Vagina (tissue), 2 donors: ENCODE measurements around the gene AKAP10. TPM values are rescaled to one million over a fixed set of nuclear protein-coding genes. Genes with fewer than 3 reads are reported as not detected.

Experiments
- DNase-seq, 2 donors: peaks; one replicate each; pipeline ENCODE4 v3.0.0-alpha.2; 2017; ENCODE audit errors: extremely low spot score in 2 of 2
- H3K27ac ChIP-seq: fragments of 200-600 bp; sonication (generic); one replicate; pipeline ENCODE4 v1.5.1; 2019
- H3K27me3 ChIP-seq: fragments of 200-600 bp; sonication (generic); one replicate; pipeline ENCODE4 v1.5.1; 2019
- H3K36me3 ChIP-seq, 2 donors: fragments of 200-600 bp; sonication (generic); one replicate each; pipeline ENCODE4 v1.5.1; 2017 to 2019
- H3K4me1 ChIP-seq: fragments of 200-600 bp; sonication (generic); one replicate; pipeline ENCODE4 v1.5.1; 2019
- H3K4me3 ChIP-seq, 2 donors: fragments of 200-600 bp; sonication (generic); 1 replicate in 1 of 2; 2 replicates in 1 of 2; pipeline ENCODE4 v1.5.1; 2016 to 2019
- H3K9me3 ChIP-seq: fragments of 200-600 bp; sonication (generic); one replicate; pipeline ENCODE4 v1.5.1; 2019
- CTCF ChIP-seq, 3 experiments: fragments of 450-650 bp in 2 of 3; fragments of 200-600 bp in 1 of 3; sonication (generic) in 1 of 3; IDR thresholded peaks; one replicate each; pipeline ENCODE4 v1.5.1; 2017 to 2019; ENCODE audit warnings: antibody characterized with exemption in 3 of 3, mild to moderate bottlenecking in 2 of 3, moderate library complexity in 2 of 3
- POLR2A ChIP-seq, 2 donors: fragments of 450-650 bp; IDR thresholded peaks; one replicate each; pipeline ENCODE4 v1.6.1; 2017; ENCODE audit warnings: antibody characterized with exemption in 2 of 2, mild to moderate bottlenecking in 2 of 2, moderate library complexity in 2 of 2
- POLR2AphosphoS5 ChIP-seq, 2 donors: sonication (generic); formaldehyde crosslinking; IDR thresholded peaks; one replicate each; pipeline ENCODE4 v1.9.0; 2017; ENCODE audit warnings: antibody characterized with exemption in 2 of 2, mild to moderate bottlenecking in 2 of 2, low read depth in 1 of 2; ENCODE audit not compliant: insufficient read depth in 1 of 2
- intact Hi-C: fragments of 100-400 bp; cut with DNase I; formaldehyde crosslinking; loops from one replicate; pipeline ENCODE4 v1.15.1; 2023
- total RNA-seq: library from RNA; depleted of rRNA; stranded (reverse); fragments of >200 nt; gene quantifications from one replicate; pipeline ENCODE4 v1.2.3, GENCODE V29; 2016

The AKAP10 gene
- total RNA-seq, 1 donor from 2014 or later = 23.3 TPM

GRCh38 chr17:19928299-19928698 lies 49.3 kb downstream of the AKAP10 start:
- DNase-seq = no peak
- Histone ChIP-seq H3K36me3 (peaks cover 0 to 59% of the 10 kb centered on the region in 2 donors), H3K27me3 (no peaks in the 10 kb centered on the region), H3K9me3 (no peaks in the 10 kb centered on the region), H3K4me3 (no peak overlapping the region), H3K4me1 (no peaks in the 10 kb centered on the region), H3K27ac (no peak overlapping the region)
- TF ChIP-seq POLR2AphosphoS5 (IDR thresholded peaks at IDR 0.05; ENCODE audit: insufficient read depth in 1 of 2, low read depth in 1 of 2) = no peak
- no peak for TF ChIP-seq POLR2A (IDR thresholded peaks at IDR 0.05)
- no peak for TF ChIP-seq CTCF (IDR thresholded peaks at IDR 0.05)
- intact Hi-C loops = no loop called here

GRCh38 chr17:19915245-19915978 lies 62.2 kb downstream of the AKAP10 start:
- DNase-seq = no peak
- no peak overlapping the region for H3K27ac ChIP-seq
- H3K4me1 ChIP-seq = no peaks in the 10 kb centered on the region
- H3K27me3 ChIP-seq = no peaks in the 10 kb centered on the region
- intact Hi-C loops = no loop called here
- H3K4me3 ChIP-seq = no peak overlapping the region
- H3K9me3 ChIP-seq = no peaks in the 10 kb centered on the region
- H3K36me3 ChIP-seq = peaks cover 0 to 55% of the 10 kb centered on the region in 2 donors
- TF ChIP-seq CTCF (IDR thresholded peaks at IDR 0.05) = no peak
- no peak for TF ChIP-seq POLR2AphosphoS5 (IDR thresholded peaks at IDR 0.05; ENCODE audit: insufficient read depth in 1 of 2, low read depth in 1 of 2)
- TF ChIP-seq POLR2A (IDR thresholded peaks at IDR 0.05) = no peak

- Histone ChIP-seq H3K27ac (no peak overlapping the region), H3K4me1 (no peaks in the 10 kb centered on the region), H3K27me3 (no peaks in the 10 kb centered on the region), H3K4me3 (no peak overlapping the region), H3K36me3 (peaks cover 0 to 53% of the 10 kb centered on the region in 2 donors), H3K9me3 (no peaks in the 10 kb centered on the region)
- DNase-seq = no peak
- intact Hi-C loops = no loop called here
- no peak for TF ChIP-seq CTCF (IDR thresholded peaks at IDR 0.05)
- no peak for TF ChIP-seq POLR2AphosphoS5 (IDR thresholded peaks at IDR 0.05; ENCODE audit: insufficient read depth in 1 of 2, low read depth in 1 of 2)
- TF ChIP-seq POLR2A (IDR thresholded peaks at IDR 0.05) = no peak
These were observed 66.6 kb downstream of the AKAP10 start for GRCh38 chr17:19911033-19911432.

GRCh38 chr17:19909139-19909538 lies 68.5 kb downstream of the AKAP10 start:
- DNase-seq = no peak
- Histone ChIP-seq H3K4me3 (no peak overlapping the region), H3K36me3 (peaks cover 0 to 50% of the 10 kb centered on the region in 2 donors), H3K27ac (no peak overlapping the region), H3K9me3 (no peaks in the 10 kb centered on the region), H3K4me1 (no peaks in the 10 kb centered on the region), H3K27me3 (no peaks in the 10 kb centered on the region)
- intact Hi-C loops = no loop called here
- no peak for TF ChIP-seq CTCF (IDR thresholded peaks at IDR 0.05)
- no peak for TF ChIP-seq POLR2AphosphoS5 (IDR thresholded peaks at IDR 0.05; ENCODE audit: insufficient read depth in 1 of 2, low read depth in 1 of 2)
- TF ChIP-seq POLR2A (IDR thresholded peaks at IDR 0.05) = no peak

GRCh38 chr17:19905502-19905901 lies 72.1 kb downstream of the AKAP10 start:
- Histone ChIP-seq H3K36me3 (peaks cover 0 to 31% of the 10 kb centered on the region in 2 donors), H3K4me1 (peaks cover 11% of the 10 kb centered on the region), H3K4me3 (no peak overlapping the region), H3K27ac (no peak overlapping the region), H3K27me3 (no peaks in the 10 kb centered on the region), H3K9me3 (no peaks in the 10 kb centered on the region)
- no peak for TF ChIP-seq POLR2AphosphoS5 (IDR thresholded peaks at IDR 0.05; ENCODE audit: insufficient read depth in 1 of 2, low read depth in 1 of 2)
- intact Hi-C loops = no loop called here
- DNase-seq = no peak
